Mesenchymal stem cell (in vitro differentiated cells and primary cell): ENCODE measurements around the gene KCNG4.

Experiments used
- DNase-seq: peaks from one replicate; pipeline ENCODE4 v3.0.0-alpha.2; 2013
- H2AFZ ChIP-seq: one replicate; pipeline ENCODE4 v1.6.1; 2013; ENCODE audit warnings: low read depth, mild to moderate bottlenecking, control low read depth, inconsistent platforms, low read length, moderate library complexity
- H2AK5ac ChIP-seq: 2 replicates; pipeline ENCODE4 v1.6.1; 2013; ENCODE audit warnings: low read length, moderate library complexity, mild to moderate bottlenecking, inconsistent platforms; ENCODE audit not compliant: severe bottlenecking
- H2BK120ac ChIP-seq: one replicate; pipeline ENCODE4 v1.6.1; 2013; ENCODE audit warnings: low read depth, mild to moderate bottlenecking, inconsistent platforms, low read length, moderate library complexity
- H2BK12ac ChIP-seq, 2 experiments: one replicate each; pipeline ENCODE4 v1.6.1; 2013; ENCODE audit warnings: inconsistent platforms in 2 of 2, low read length in 2 of 2, mild to moderate bottlenecking in 2 of 2, moderate library complexity in 2 of 2, control low read depth in 1 of 2
- H2BK15ac ChIP-seq: one replicate; pipeline ENCODE4 v1.6.1; 2013; ENCODE audit warnings: mild to moderate bottlenecking, low read depth, inconsistent platforms; ENCODE audit not compliant: poor library complexity, severe bottlenecking
- H2BK5ac ChIP-seq: 2 replicates; pipeline ENCODE4 v1.6.1; 2013; ENCODE audit warnings: low read depth, mild to moderate bottlenecking, low read length, control low read depth, inconsistent platforms; ENCODE audit not compliant: poor library complexity, severe bottlenecking
- H3K14ac ChIP-seq, 2 experiments: one replicate each; pipeline ENCODE4 v1.6.1; 2013; ENCODE audit warnings: inconsistent platforms in 2 of 2, low read length in 2 of 2, control low read depth in 1 of 2, mild to moderate bottlenecking in 1 of 2, moderate library complexity in 1 of 2
- H3K18ac ChIP-seq, 2 experiments: one replicate each; pipeline ENCODE4 v1.6.1; 2013; ENCODE audit warnings: inconsistent platforms in 2 of 2, low read length in 2 of 2, control low read depth in 1 of 2, low read depth in 1 of 2, mild to moderate bottlenecking in 1 of 2
- H3K23ac ChIP-seq, 2 experiments: one replicate each; pipeline ENCODE4 v1.6.1; 2013; ENCODE audit warnings: inconsistent platforms in 2 of 2, low read length in 2 of 2, mild to moderate bottlenecking in 2 of 2, moderate library complexity in 2 of 2, control low read depth in 1 of 2
- H3K27ac ChIP-seq: 2 replicates; pipeline ENCODE4 v1.5.1; 2013; ENCODE audit warnings: mild to moderate bottlenecking, moderate library complexity, low read length, control low read depth, inconsistent platforms; ENCODE audit not compliant: poor library complexity, severe bottlenecking
- H3K27me3 ChIP-seq, 2 experiments: 2 replicates each; pipeline versions ENCODE4 v1.6.1 to v1.7.0; 2013; ENCODE audit warnings: low read length in 2 of 2, mild to moderate bottlenecking in 2 of 2, moderate library complexity in 2 of 2, control low read depth in 1 of 2, inconsistent platforms in 1 of 2; ENCODE audit not compliant: control insufficient read depth in 1 of 2, insufficient read depth in 1 of 2
- H3K36me3 ChIP-seq, 2 experiments: 2 replicates each; pipeline versions ENCODE4 v1.6.1 to v1.7.0; 2013; ENCODE audit warnings: low read length in 2 of 2, control low read depth in 1 of 2, inconsistent platforms in 1 of 2, low read depth in 1 of 2, mild to moderate bottlenecking in 1 of 2; ENCODE audit not compliant: insufficient read depth in 2 of 2, control insufficient read depth in 1 of 2
- H3K4ac ChIP-seq, 2 experiments: one replicate each; pipeline ENCODE4 v1.6.1; 2013; ENCODE audit warnings: inconsistent platforms in 2 of 2, low read length in 2 of 2, mild to moderate bottlenecking in 2 of 2, moderate library complexity in 2 of 2, control low read depth in 1 of 2, low read depth in 1 of 2
- H3K4me1 ChIP-seq: 2 replicates; pipeline ENCODE4 v1.6.1; 2013; ENCODE audit warnings: low read depth, low read length, control low read depth; ENCODE audit not compliant: control insufficient read depth, insufficient read depth
- H3K4me2 ChIP-seq: 2 replicates; pipeline ENCODE4 v1.6.1; 2013; ENCODE audit warnings: low read length, mild to moderate bottlenecking, inconsistent platforms; ENCODE audit not compliant: poor library complexity, severe bottlenecking
- H3K4me3 ChIP-seq, 2 experiments: 2 replicates each; pipeline versions ENCODE4 v1.5.1 to v1.7.0; 2013; ENCODE audit warnings: low read length in 2 of 2, mild to moderate bottlenecking in 2 of 2, control low read depth in 1 of 2, low read depth in 1 of 2; ENCODE audit not compliant: insufficient read depth in 1 of 2
- H3K79me1 ChIP-seq: replicated peaks from 2 replicates; pipeline ENCODE4 v1.6.1; 2013; ENCODE audit warnings: mild to moderate bottlenecking, control low read depth, low read length, inconsistent platforms; ENCODE audit not compliant: poor library complexity, severe bottlenecking
- H3K9ac ChIP-seq: 2 replicates; pipeline ENCODE4 v1.7.0; 2013; ENCODE audit warnings: mild to moderate bottlenecking, low read length, moderate library complexity
- H3K9me3 ChIP-seq: 2 replicates; pipeline ENCODE4 v1.7.0; 2013; ENCODE audit warnings: mild to moderate bottlenecking, low read length; ENCODE audit not compliant: control insufficient read depth
- H4K8ac ChIP-seq: one replicate; pipeline ENCODE4 v1.6.1; 2013; ENCODE audit warnings: inconsistent platforms, mild to moderate bottlenecking, low read length, moderate library complexity
- H4K91ac ChIP-seq: one replicate; pipeline ENCODE4 v1.6.1; 2013; ENCODE audit warnings: mild to moderate bottlenecking, low read length, inconsistent platforms
- WGBS: methylation state at CpG from one replicate; pipeline ENCODE4 v1.1.7; 2013; ENCODE audit warnings: mixed read lengths; 5-methylcytosine and 5-hydroxymethylcytosine counted together

The KCNG4 gene

DNA sequence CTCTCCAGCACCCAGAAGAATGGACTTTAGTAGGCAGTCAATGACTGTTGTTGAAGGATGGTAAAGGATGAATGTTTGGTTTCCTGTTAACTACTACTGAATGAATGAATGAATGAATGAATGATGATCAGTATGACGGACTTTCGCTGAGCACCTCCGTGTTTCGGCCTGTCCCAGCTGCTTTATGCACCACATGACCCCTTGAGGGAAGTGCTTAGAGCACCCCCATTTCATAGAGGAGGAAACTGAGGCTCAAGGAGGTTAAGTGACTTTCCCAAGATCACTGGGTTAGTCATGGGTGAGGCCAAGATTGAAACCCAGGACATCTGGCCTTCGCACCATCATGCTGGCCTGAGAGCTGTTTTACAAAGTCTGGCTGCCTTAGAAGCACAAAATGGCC is 6.8 kb downstream of the KCNG4 start:
- Histone ChIP-seq H2BK12ac (peak overlapping the region in 1 of 2 experiments; percentile 72), H3K9me3 (no peaks in the 10 kb centered on the region), H3K36me3 (no peaks in the 10 kb centered on the region), H3K4me1 (peaks cover 11% of the 10 kb centered on the region), H3K9ac (no peak overlapping the region), H3K18ac (no peak overlapping the region), H4K91ac (no peak overlapping the region), H3K27me3 (peaks cover 38 to 70% of the 10 kb centered on the region in 2 experiments), H3K79me1 (no peaks in the 10 kb centered on the region), H4K8ac (no peak overlapping the region), H3K4ac (no peak overlapping the region), H2AFZ (no peak overlapping the region), H2BK5ac (no peak overlapping the region), H2BK15ac (no peak overlapping the region), H3K4me2 (no peak overlapping the region), H3K27ac (no peak overlapping the region), H2BK120ac (no peak overlapping the region), H3K23ac (no peak overlapping the region), H3K14ac (no peak overlapping the region), H3K4me3 (no peak overlapping the region), H2AK5ac (no peak overlapping the region)
- no peak for DNase-seq
- 86% methylated on average over 5 of the region's 5 CpGs for WGBS

DNA sequence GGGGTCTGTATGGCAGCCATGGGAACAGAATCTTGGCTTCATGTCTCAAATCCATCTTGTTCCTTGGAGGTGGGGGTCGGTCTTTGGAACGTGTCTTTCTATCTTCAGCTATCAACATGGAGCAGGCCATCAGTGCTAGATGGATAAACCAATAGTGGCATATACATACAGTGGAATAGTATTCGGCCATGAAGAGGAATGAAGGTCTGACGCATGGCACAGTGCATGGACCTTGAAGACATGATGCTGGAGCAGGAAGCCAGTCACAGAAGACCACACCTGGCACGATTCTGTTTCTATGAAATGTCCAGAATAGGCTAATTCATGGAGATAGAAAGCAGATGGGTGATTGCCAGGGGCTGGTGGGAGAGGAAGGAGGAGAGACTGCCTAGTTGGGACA is 7.8 kb downstream of the KCNG4 start:
- H2BK15ac ChIP-seq, result no peak overlapping the region
- H3K23ac ChIP-seq, result no peak overlapping the region
- no peak overlapping the region for H3K18ac ChIP-seq
- no peak overlapping the region for H2BK120ac ChIP-seq
- H2BK12ac ChIP-seq, result no peak overlapping the region
- 96% methylated on average over 5 of the region's 5 CpGs for WGBS
- no peak overlapping the region for H2AK5ac ChIP-seq
- H4K8ac ChIP-seq, result no peak overlapping the region
- peaks cover 15% of the 10 kb centered on the region for H3K4me1 ChIP-seq
- H3K14ac ChIP-seq, result no peak overlapping the region
- no peak overlapping the region for H3K4me3 ChIP-seq
- no peak overlapping the region for H2BK5ac ChIP-seq
- H3K4me2 ChIP-seq, result no peak overlapping the region
- no peak overlapping the region for H2AFZ ChIP-seq
- H4K91ac ChIP-seq, result no peak overlapping the region
- H3K27ac ChIP-seq, result no peak overlapping the region
- DNase-seq, result no peak
- H3K4ac ChIP-seq, result no peak overlapping the region
- no peak overlapping the region for H3K9ac ChIP-seq
- no peaks in the 10 kb centered on the region for H3K9me3 ChIP-seq
- H3K27me3 ChIP-seq, result peaks cover 29 to 61% of the 10 kb centered on the region in 2 experiments
- no peaks in the 10 kb centered on the region for H3K36me3 ChIP-seq
- H3K79me1 ChIP-seq, result no peaks in the 10 kb centered on the region

DNA sequence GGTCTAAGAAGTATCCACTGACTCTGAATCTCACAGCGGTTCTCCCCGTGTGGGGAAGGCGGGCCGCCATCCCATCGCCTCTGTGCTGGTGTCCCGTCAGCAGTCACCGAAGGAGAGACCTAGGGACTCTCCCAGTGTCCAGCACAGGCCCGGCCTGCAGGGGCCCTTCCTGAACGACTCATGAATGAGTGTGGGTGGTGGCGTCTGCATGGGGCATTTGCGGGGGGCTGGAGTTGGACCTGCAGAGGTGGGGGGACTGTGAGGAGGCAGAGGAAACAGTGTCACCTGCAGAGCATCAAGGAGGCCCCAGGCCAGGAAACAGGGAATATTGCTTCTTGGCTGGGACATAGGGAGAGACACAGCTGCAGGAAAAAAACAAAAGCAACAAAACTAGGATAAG is 10.3 kb downstream of the KCNG4 start:
- H3K23ac ChIP-seq, result no peak overlapping the region
- no peak overlapping the region for H2BK15ac ChIP-seq
- no peak for DNase-seq
- no peak overlapping the region for H4K8ac ChIP-seq
- no peak overlapping the region for H2AK5ac ChIP-seq
- H4K91ac ChIP-seq, result no peak overlapping the region
- no peaks in the 10 kb centered on the region for H3K79me1 ChIP-seq
- no peaks in the 10 kb centered on the region for H3K36me3 ChIP-seq
- WGBS, result 88% methylated on average over 11 of the region's 11 CpGs
- H2BK120ac ChIP-seq, result no peak overlapping the region
- no peak overlapping the region for H3K9ac ChIP-seq
- H2BK12ac ChIP-seq, result peak overlapping the region in 1 of 2 experiments; percentile 43
- no peak overlapping the region for H3K4me2 ChIP-seq
- H3K18ac ChIP-seq, result peak overlapping the region in 1 of 2 experiments; percentile 72
- peaks cover 13 to 51% of the 10 kb centered on the region in 2 experiments for H3K27me3 ChIP-seq
- no peak overlapping the region for H3K4ac ChIP-seq
- H2AFZ ChIP-seq, result no peak overlapping the region
- H3K4me1 ChIP-seq, result peaks cover 17% of the 10 kb centered on the region
- peak overlapping the region in 1 of 2 experiments; percentile 20 for H3K4me3 ChIP-seq
- H3K9me3 ChIP-seq, result no peaks in the 10 kb centered on the region
- H3K14ac ChIP-seq, result no peak overlapping the region
- H3K27ac ChIP-seq, result no peak overlapping the region
- H2BK5ac ChIP-seq, result no peak overlapping the region

GRCh38 chr16:84228256-84228838 is 11.5 kb downstream of the KCNG4 start:
- H3K23ac ChIP-seq, result no peak overlapping the region
- WGBS, result 2% methylated on average over 18 of the region's 18 CpGs
- H2AK5ac ChIP-seq, result no peak overlapping the region
- no peaks in the 10 kb centered on the region for H3K36me3 ChIP-seq
- peak; percentile 88 for DNase-seq
- H3K14ac ChIP-seq, result peak overlapping the region in 1 of 2 experiments; percentile 22
- H2AFZ ChIP-seq, result peak overlapping the region; percentile 21
- H3K27ac ChIP-seq, result peak overlapping the region; percentile 19
- H2BK120ac ChIP-seq, result peak overlapping the region; percentile 59
- H2BK15ac ChIP-seq, result peak overlapping the region; percentile 82
- no peaks in the 10 kb centered on the region for H3K9me3 ChIP-seq
- H3K4me2 ChIP-seq, result peak overlapping the region; percentile 36
- H3K4me1 ChIP-seq, result peaks cover 17% of the 10 kb centered on the region
- peak overlapping the region; percentile 46 to 85 for H3K18ac ChIP-seq
- H2BK5ac ChIP-seq, result no peak overlapping the region
- H4K8ac ChIP-seq, result peak overlapping the region; percentile 59
- H2BK12ac ChIP-seq, result peak overlapping the region; percentile 79 to 91
- H3K4ac ChIP-seq, result peak overlapping the region; percentile 61 to 76
- peak overlapping the region in 1 of 2 experiments; percentile 29 for H3K4me3 ChIP-seq
- peaks cover 14 to 45% of the 10 kb centered on the region in 2 experiments for H3K27me3 ChIP-seq
- no peak overlapping the region for H3K9ac ChIP-seq
- H4K91ac ChIP-seq, result peak overlapping the region; percentile 54
- no peaks in the 10 kb centered on the region for H3K79me1 ChIP-seq
